HepG2 (cell line): ENCODE data around the gene NALCN. TPM values are rescaled to one million over a fixed set of nuclear protein-coding genes. Genes with fewer than 3 reads are reported as not detected.

Source experiments
- ATAC-seq: fragments of 200-7000 bp; cut with Tn5 transposase; 3 replicates; pipeline ENCODE4 v1.9.1; 2020; ENCODE audit warnings: mild to moderate bottlenecking, moderate library complexity
- BruUV-seq: library from RNA; stranded (reverse); fragments of 400-500 nt; replicated peaks from 2 replicates; lab custom pipeline; 2021; lab: Mats Ljungman, UMichigan
- CTCF ChIA-PET: fragments of 300-600 bp; formaldehyde crosslinking; extraction: SDS; loops from one replicate; lab custom pipeline; 2021; ENCODE audit warnings: low total read pairs, inconsistent platforms, low intra/inter-chr PET ratio; lab: Yijun Ruan, JAX
- POLR2A ChIA-PET: fragments of 350-600 bp; sonication (Branson Sonifier 250); formaldehyde crosslinking; loops from one replicate; lab custom pipeline; 2020; ENCODE audit warnings: antibody characterized with exemption, inconsistent platforms; lab: Yijun Ruan, JAX
- DNase-seq: peaks from one replicate; pipeline ENCODE4 v3.0.0-alpha.2; 2015; ENCODE audit warnings: low spot score
- FAIRE-seq: peaks from 3 replicates; lab custom pipeline; 2011; peaks lifted over from hg19 to GRCh38; lab: Jason Lieb, UNC
- H2AFZ ChIP-seq: one replicate; pipeline ENCODE4 v1.6.1; 2011; ENCODE audit warnings: low read length, inconsistent platforms
- H3K27ac ChIP-seq: fragments of 300-600 bp; 3 replicates; pipeline ENCODE4 v1.8.0; 2011; ENCODE audit warnings: mixed run types, mild to moderate bottlenecking, mixed read lengths, low read length, inconsistent platforms; ENCODE audit not compliant: insufficient read depth; ENCODE audit errors: extremely low read length
- H3K27me3 ChIP-seq, 2 experiments: fragments of 200-600 bp in 1 of 2; 2 replicates in 1 of 2; 3 replicates in 1 of 2; pipeline versions ENCODE4 v1.6.0 to v1.8.0; 2011; ENCODE audit warnings: low read length in 2 of 2, mild to moderate bottlenecking in 2 of 2, moderate library complexity in 2 of 2, inconsistent platforms in 1 of 2; ENCODE audit not compliant: insufficient read depth in 2 of 2, control insufficient read depth in 1 of 2
- H3K36me3 ChIP-seq, 2 experiments: fragments of 200-600 bp in 1 of 2; replicated peaks in 1 of 2; 2 replicates in 1 of 2; 3 replicates in 1 of 2; pipeline versions ENCODE4 v1.5.1 to v1.8.0; 2011; ENCODE audit warnings: low read length in 2 of 2, inconsistent platforms in 1 of 2; ENCODE audit not compliant: insufficient read depth in 2 of 2, control insufficient read depth in 1 of 2
- H3K4me1 ChIP-seq: 2 replicates; pipeline ENCODE4 v1.5.1; 2012; ENCODE audit warnings: low read length, inconsistent platforms; ENCODE audit not compliant: insufficient read depth
- H3K4me2 ChIP-seq: 2 replicates; pipeline ENCODE4 v1.6.0; 2011; ENCODE audit warnings: low read depth, low read length, inconsistent platforms
- H3K4me3 ChIP-seq, 3 experiments: fragments of 200-600 bp in 1 of 3; sonication (generic), shearing (Covaris generic) in 1 of 3; replicated peaks in 1 of 3; 2 replicates each; pipeline ENCODE4 v1.5.1; 2011 to 2016; ENCODE audit warnings: low read length in 3 of 3, inconsistent platforms in 2 of 3, low read depth in 2 of 3, mild to moderate bottlenecking in 2 of 3, control low read depth in 1 of 3, mixed read lengths in 1 of 3; ENCODE audit not compliant: insufficient read depth in 1 of 3
- H3K79me2 ChIP-seq: one replicate; pipeline ENCODE4 v1.6.1; 2011; ENCODE audit warnings: low read length, inconsistent platforms; ENCODE audit not compliant: insufficient read depth
- H3K9ac ChIP-seq: 2 replicates; pipeline ENCODE4 v1.6.0; 2011; ENCODE audit warnings: mild to moderate bottlenecking, low read depth, low read length, inconsistent platforms; ENCODE audit not compliant: insufficient read depth
- H3K9me3 ChIP-seq: 2 replicates; pipeline ENCODE4 v1.5.1; 2012; ENCODE audit warnings: mild to moderate bottlenecking, low read length
- H4K20me1 ChIP-seq: 2 replicates; pipeline ENCODE4 v1.6.0; 2011; ENCODE audit warnings: inconsistent platforms, mild to moderate bottlenecking, low read length, moderate library complexity; ENCODE audit not compliant: insufficient read depth
- ADNP ChIP-seq: sonication (generic); formaldehyde crosslinking; IDR thresholded peaks from 2 replicates; pipeline ENCODE4 v1.4.0; 2020; ENCODE audit warnings: missing genetic modification reagents
- BCL6 ChIP-seq: IDR thresholded peaks from 2 replicates; pipeline ENCODE4 v1.6.1; 2016; ENCODE audit warnings: missing genetic modification reagents, missing compliant biosample characterization
- CC2D1A ChIP-seq: sonication (generic); formaldehyde crosslinking; IDR thresholded peaks from 2 replicates; pipeline ENCODE4 v1.8.1; 2023; ENCODE audit warnings: mild to moderate bottlenecking, missing genetic modification reagents
- HMG20A ChIP-seq: IDR thresholded peaks from 2 replicates; pipeline ENCODE4 v1.6.1; 2016; ENCODE audit warnings: borderline replicate concordance
- HOXA9 ChIP-seq: sonication (generic); formaldehyde crosslinking; IDR thresholded peaks from 2 replicates; pipeline ENCODE4 v1.8.1; 2022; ENCODE audit warnings: missing genetic modification reagents, mild to moderate bottlenecking, moderate library complexity, borderline replicate concordance
- IRX3 ChIP-seq: sonication (generic); formaldehyde crosslinking; IDR thresholded peaks from 2 replicates; pipeline ENCODE4 v1.8.1; 2023; ENCODE audit warnings: mild to moderate bottlenecking, low read depth, missing genetic modification reagents, borderline replicate concordance
- MAFF ChIP-seq: IDR thresholded peaks from 2 replicates; pipeline ENCODE4 v1.6.1; 2011; ENCODE audit warnings: low read depth, low read length, improper control_type of control experiment
- MZF1 ChIP-seq: sonication (generic); formaldehyde crosslinking; IDR thresholded peaks from 2 replicates; pipeline ENCODE4 v1.8.1; 2023; ENCODE audit warnings: mild to moderate bottlenecking, missing genetic modification reagents, borderline replicate concordance
- PITX1 ChIP-seq: sonication (generic); formaldehyde crosslinking; IDR thresholded peaks from 2 replicates; pipeline ENCODE4 v1.5.1; 2020; ENCODE audit warnings: mild to moderate bottlenecking, missing genetic modification reagents
- TEAD3 ChIP-seq: optimal IDR thresholded peaks from 2 replicates; pipeline ENCODE3; 2016; ENCODE audit warnings: borderline replicate concordance
- ZFP36L1 ChIP-seq: sonication (generic); formaldehyde crosslinking; IDR thresholded peaks from 2 replicates; pipeline ENCODE4 v1.8.0; 2022; ENCODE audit warnings: mild to moderate bottlenecking, missing genetic modification reagents, moderate library complexity
- ZNF124 ChIP-seq: sonication (generic); formaldehyde crosslinking; IDR thresholded peaks from 2 replicates; pipeline ENCODE4 v1.4.0; 2020; ENCODE audit warnings: missing genetic modification reagents
- ZNF160 ChIP-seq: sonication (generic); formaldehyde crosslinking; IDR thresholded peaks from 2 replicates; pipeline ENCODE4 v1.8.0; 2022; ENCODE audit warnings: mild to moderate bottlenecking, inconsistent platforms, missing genetic modification reagents
- ZNF296 ChIP-seq: sonication (generic); formaldehyde crosslinking; conservative IDR thresholded peaks from 2 replicates; pipeline ENCODE4 v1.5.0; 2020; ENCODE audit warnings: mild to moderate bottlenecking, missing genetic modification reagents
- ZNF740 ChIP-seq: sonication (generic); formaldehyde crosslinking; IDR thresholded peaks from 2 replicates; pipeline ENCODE4 v1.4.0; 2020; ENCODE audit warnings: missing genetic modification reagents
- ZNF800 ChIP-seq: sonication (generic); formaldehyde crosslinking; IDR thresholded peaks from 2 replicates; pipeline ENCODE4 v1.4.0; 2020; ENCODE audit warnings: missing genetic modification reagents
- ZNF878 ChIP-seq: sonication (generic); formaldehyde crosslinking; IDR thresholded peaks from 2 replicates; pipeline ENCODE4 v1.8.1; 2023; ENCODE audit warnings: mild to moderate bottlenecking, missing genetic modification reagents, moderate library complexity
- WGBS: methylation state at CpG from one replicate; pipeline ENCODE4 v1.1.6; 2017; ENCODE audit warnings: low lambda C conversion rate; 5-methylcytosine and 5-hydroxymethylcytosine counted together
- in situ Hi-C: cut with HindIII; loops from 2 replicates; pipeline ENCODE4 v1.10.0; 2017; ENCODE audit warnings: low pct_unique_long_range_greater_than_20kb; ENCODE audit not compliant: extremely low pct_ligation_motif_present
- intact Hi-C: fragments of 100-400 bp; cut with micrococcal nuclease; formaldehyde crosslinking; loops from one replicate; pipeline ENCODE4 v1.10.0; 2022; ENCODE audit not compliant: unreplicated experiment
- polyA plus RNA-seq, 8 experiments: library from polyadenylated mRNA; depleted of rRNA in 3 of 8; stranded (reverse) in 7 of 8; unstranded in 1 of 8; fragments of >200 nt; fragmentation: Illumina TruSeq in 4 of 8; extraction: Trizol in 4 of 8; gene quantifications; 2 replicates each; pipeline versions ENCODE4 v1.2.1 to v1.2.3, GENCODE V29; 2011 to 2016; ENCODE audit warnings: low read depth in 4 of 8, missing spikeins in 1 of 8, mixed read lengths in 1 of 8; ENCODE audit not compliant: insufficient read depth in 1 of 8
- total RNA-seq, 5 experiments: library from RNA; depleted of rRNA; stranded (reverse); fragments of >200 nt; fragmentation: Illumina TruSeq; extraction: Trizol; gene quantifications; 2 replicates each; pipeline ENCODE4 v1.2.3, GENCODE V29; 2016; ENCODE audit warnings: low read depth in 1 of 5

The NALCN gene
- total and polyA plus RNA-seq, 2 of the 13 experiments (the other 11 are each of a cell fraction or from before 2014, with no cell fraction given), result not detected

- ChIA-PET POLR2A (no interaction called here), CTCF (no interaction called here)
- no peaks in the 10 kb centered on the region for H3K4me1 ChIP-seq
- no peaks in the 10 kb centered on the region for H3K9me3 ChIP-seq
- DNase-seq (no peak), FAIRE-seq (no peak), ATAC-seq (no peak)
- 4% methylated on average over 3 of the region's 3 CpGs for WGBS
- no TSS peak for BruUV-seq
- H3K36me3 ChIP-seq, result no peaks in the 10 kb centered on the region
- H3K4me3 ChIP-seq, result no peak overlapping the region
- no peaks in the 10 kb centered on the region for H3K79me2 ChIP-seq
- intact Hi-C loops (no loop called here), in situ Hi-C loops (no loop called here)
- H3K9ac ChIP-seq, result no peak overlapping the region
- no peak overlapping the region for H3K27ac ChIP-seq
- no peak overlapping the region for H3K4me2 ChIP-seq
- H4K20me1 ChIP-seq, result no peaks in the 10 kb centered on the region
- TF ChIP-seq ZNF160 (CRISPR knock-in tag), result no peak
- TF ChIP-seq ZNF296, result no peak
- TF ChIP-seq CC2D1A (CRISPR knock-in tag), result no peak
- TF ChIP-seq ZNF124 (CRISPR knock-in tag), result no peak
- TF ChIP-seq ZNF800, result no peak
- TF ChIP-seq TEAD3 (CRISPR knock-in tag), result no peak
- no peak for TF ChIP-seq ZNF740 (CRISPR knock-in tag)
- no peak for TF ChIP-seq HOXA9 (CRISPR knock-in tag)
- TF ChIP-seq BCL6, result no peak
- no peak for TF ChIP-seq ZNF878 (CRISPR knock-in tag)
- TF ChIP-seq IRX3 (CRISPR knock-in tag), result no peak
- no peak for TF ChIP-seq ZFP36L1
- TF ChIP-seq HMG20A (CRISPR knock-in tag), result no peak
- no peak for TF ChIP-seq MAFF
- TF ChIP-seq PITX1 (CRISPR knock-in tag), result no peak
- TF ChIP-seq MZF1 (CRISPR knock-in tag), result no peak
- TF ChIP-seq ADNP (CRISPR knock-in tag), result no peak
- H2AFZ ChIP-seq, result no peak overlapping the region
- no peaks in the 10 kb centered on the region for H3K27me3 ChIP-seq
Measured at GRCh38 chr13:101325423-101325822, 90.9 kb downstream of the NALCN start.
